ENCODE results near the gene DYNLT5.
"Not testable (repeated sequence)": the region's sequence is repeated elsewhere in the genome, so short reads cannot be mapped to it uniquely, and the experiment has no call there.

Gene DYNLT5

DNA sequence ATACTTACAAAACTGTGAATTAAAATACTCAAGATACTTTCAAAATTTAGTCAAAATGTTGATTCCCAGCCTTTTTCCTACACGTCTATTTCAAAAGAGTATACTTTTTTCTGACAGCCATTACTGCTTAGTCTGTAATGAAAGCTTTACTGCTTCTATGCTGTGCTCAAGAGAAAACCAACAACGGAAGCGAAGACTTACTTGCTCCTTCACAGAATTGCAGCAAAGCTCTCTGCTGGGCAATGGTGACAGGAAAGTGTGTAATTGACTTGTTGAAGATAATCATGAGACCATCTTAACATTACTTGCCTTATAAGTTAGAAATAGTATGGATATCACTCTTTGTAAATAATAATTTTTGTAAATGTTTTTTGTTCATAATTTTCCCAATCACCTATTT, 1.7 kb upstream of the DYNLT5 start:
- no peak for DNase-seq (ENCODE audit: low read depth)

DNA sequence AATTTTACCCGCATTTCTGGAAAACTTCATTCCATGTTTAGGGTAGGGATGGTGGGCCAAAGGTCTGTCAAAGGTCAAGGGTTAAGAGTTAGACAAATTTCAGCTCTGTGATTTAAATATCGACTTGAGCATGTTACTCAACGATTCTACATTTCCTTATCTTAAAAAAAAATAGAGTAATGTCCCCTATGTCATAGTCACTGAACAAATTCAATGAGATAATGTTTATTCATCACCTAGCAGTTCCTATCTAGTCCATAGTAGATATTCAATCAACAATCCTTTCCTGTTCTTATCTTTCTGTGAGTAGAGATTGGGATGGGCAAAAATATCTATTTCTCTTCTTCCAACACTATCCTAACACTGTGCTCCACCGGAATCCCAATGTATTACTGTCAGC, 1.1 kb upstream of the DYNLT5 start:
- no peak for DNase-seq (ENCODE audit: low read depth)

DNA sequence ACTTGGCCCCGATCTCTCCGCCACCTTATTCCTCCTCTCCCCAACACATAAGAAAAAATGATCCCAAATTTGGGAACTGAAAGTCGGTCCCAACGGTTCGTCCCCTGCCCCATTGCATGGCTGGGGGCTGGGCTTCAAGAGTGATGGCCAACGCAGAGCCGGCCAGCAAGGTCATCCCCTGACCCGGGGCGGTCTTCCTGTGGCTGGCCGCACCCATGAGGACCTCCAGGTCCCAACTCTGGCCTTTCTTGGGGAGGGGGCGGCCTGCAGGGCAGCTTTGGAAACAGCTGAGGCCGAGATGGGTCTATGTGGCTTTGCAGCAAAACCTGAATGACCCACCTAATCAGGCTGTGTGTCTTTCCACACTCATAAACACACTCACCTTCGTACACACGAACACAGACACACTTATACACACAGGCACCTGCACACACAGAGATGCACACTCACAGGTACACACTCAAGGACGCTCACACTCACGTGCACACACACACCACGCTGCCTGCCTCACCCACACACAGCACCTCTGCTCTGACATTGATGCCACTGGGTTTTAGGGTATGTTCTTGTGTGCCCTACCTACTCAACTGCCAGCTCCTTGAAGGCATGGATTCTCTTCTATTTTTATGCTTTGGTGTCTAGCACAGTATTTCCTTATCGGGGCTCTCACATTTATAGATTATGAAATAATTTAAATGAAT, 562 bp downstream of the DYNLT5 start:
- DNase-seq (ENCODE audit: low read depth) = no peak

DNA sequence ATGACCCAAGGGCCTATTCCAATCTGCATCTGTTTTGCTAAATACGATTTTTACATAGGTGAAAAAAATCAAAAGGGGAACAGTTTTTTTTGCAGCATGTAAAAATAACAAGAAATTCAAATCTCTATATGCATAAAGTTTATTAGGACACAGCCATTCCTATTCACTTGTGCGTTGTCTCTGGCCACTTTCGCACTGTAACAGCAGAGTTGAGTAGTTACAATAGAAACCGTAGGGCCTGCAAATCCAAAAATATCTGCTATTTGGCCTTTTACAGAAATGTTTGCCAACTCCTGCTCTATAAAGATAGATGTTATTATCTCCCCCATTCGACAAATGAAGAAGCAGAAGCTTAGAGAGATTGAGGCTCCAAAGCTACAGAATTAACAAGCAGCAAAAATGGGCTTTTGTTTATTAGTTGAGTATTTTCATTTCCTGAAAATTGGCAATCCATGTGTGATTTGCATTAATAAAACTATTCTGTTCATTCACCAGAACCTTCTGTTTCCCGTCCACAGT, 5.5 kb downstream of the DYNLT5 start:
- no peak for DNase-seq (ENCODE audit: low read depth)

DNA sequence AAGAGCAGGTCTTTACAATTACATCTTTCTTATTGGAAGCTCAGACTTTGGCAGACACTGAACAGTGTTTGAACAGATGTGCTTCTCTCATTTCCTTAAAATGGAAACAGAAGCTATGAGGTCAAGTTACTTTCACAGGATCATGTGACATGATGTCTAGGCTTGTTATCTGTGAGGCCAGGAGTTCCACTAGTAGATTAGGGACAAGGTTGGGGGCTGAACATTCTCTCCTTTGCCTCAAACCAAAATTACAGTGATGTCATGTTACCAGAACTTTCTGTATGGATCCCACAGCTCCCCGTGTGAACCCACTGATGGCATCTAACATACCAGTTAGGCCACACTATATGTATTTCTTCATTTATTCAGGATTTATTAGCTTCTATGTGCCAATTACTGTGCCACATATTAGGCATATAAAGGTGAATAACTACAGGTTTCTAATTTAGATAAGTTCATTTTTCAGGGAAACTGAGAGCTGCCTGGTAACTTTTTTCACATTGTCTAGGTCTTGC, 6.0 kb downstream of the DYNLT5 start:
- no peak for DNase-seq (ENCODE audit: low read depth)

DNA sequence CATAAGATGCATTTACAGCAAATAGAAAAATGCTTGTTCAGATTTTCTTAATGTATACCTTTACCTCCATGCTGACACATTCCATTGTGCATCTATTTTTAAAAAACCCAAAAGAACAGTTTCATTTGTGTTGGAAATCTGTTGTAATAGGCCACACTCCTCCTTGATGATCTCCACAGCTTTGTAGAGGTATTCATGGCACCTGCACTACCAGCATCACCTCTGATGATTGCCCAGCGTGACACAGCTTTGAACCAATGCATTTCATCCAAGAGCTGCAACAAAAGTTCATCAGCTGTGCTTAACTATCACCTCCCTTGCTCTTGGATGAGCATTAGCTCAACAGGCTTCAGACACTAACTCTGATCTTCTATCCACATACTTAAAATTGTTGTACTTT, 8.2 kb downstream of the DYNLT5 start:
- DNase-seq (ENCODE audit: low read depth) = no peak

DNA sequence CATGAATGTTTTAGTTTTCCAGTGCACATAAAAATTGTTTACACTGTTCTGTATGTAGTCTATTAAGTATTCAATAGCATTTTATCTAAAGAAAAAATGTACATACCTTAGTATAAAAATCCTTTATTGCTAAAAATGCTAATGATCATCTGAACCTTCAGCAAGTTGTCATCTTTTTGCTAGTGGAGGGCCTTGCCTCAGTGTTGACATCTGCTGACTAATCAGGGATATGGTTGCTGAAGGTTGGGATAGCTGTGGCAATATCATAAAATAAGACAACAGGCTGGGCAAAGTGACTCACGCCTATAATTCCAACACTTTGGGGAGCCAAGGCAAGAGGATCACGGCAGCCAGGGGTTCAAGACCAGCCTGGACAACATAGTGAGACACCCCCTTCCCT, 9.0 kb downstream of the DYNLT5 start:
- no peak for DNase-seq (ENCODE audit: low read depth)

DNA sequence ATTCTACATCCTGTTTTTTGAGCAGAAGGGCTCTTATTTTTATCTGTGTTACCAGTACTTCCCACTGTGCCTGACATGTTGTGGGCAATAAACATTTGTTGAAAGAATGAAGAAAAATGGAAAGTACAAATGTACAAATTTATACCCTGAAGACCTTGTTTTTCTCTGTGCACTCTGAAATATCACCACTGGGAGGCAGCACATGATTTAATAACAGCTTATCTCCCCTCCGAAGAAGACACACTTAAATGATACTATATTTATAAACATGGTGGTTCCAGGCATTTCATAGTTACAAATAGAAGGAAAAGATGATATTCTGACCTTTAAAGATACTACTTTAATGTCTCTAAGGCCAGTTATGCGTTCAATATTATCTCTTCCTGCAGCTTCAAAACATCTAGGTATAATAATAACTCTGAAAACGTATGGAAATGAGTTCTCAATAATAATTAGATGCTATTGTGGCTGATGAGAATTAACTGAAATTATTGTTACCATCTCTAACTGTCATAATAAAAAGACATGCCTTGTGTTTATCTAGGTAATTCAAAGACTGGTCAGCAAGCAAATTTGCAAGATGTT, 12.8 kb downstream of the DYNLT5 start:
- DNase-seq (ENCODE audit: low read depth) = no peak

DNA sequence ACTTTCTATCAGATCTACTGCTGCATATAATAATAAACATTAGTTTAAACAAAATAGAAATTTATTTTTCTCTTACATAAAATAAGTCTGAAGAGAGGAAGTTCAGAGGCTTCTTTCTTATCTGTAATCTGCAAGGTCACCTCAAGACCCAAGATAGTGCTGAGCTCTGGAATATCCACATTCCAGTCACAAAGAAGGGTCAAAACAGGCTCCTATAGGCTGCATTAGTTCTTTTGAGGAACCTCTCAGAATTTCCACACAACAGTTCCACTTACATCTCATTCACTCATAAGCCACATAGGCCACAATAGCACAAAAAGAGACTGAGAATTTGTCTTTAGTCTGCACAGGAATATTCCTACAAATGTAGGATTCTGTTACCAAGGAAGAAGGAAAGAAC, 15.4 kb downstream of the DYNLT5 start:
- no peak for DNase-seq (ENCODE audit: low read depth)

DNA sequence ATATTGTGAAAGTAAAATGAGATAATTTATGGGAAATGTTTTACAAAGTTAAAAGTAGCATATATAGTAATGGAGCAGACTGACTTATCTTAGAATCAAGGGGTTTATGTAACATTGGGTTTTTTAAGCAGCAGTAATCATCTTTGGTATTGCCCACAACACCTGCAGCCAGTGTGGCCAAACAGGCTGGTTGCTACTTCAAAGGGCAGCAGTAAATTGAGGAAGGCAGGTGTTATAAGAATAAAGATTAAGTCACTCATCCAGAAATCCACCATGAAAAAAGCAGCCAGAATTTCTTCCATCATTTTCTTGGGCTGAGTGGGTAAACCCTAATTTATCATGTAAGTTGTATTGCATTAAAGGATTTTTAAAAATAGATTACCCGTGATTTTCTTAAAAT, 16.7 kb downstream of the DYNLT5 start:
- no peak for DNase-seq (ENCODE audit: low read depth)

DNA sequence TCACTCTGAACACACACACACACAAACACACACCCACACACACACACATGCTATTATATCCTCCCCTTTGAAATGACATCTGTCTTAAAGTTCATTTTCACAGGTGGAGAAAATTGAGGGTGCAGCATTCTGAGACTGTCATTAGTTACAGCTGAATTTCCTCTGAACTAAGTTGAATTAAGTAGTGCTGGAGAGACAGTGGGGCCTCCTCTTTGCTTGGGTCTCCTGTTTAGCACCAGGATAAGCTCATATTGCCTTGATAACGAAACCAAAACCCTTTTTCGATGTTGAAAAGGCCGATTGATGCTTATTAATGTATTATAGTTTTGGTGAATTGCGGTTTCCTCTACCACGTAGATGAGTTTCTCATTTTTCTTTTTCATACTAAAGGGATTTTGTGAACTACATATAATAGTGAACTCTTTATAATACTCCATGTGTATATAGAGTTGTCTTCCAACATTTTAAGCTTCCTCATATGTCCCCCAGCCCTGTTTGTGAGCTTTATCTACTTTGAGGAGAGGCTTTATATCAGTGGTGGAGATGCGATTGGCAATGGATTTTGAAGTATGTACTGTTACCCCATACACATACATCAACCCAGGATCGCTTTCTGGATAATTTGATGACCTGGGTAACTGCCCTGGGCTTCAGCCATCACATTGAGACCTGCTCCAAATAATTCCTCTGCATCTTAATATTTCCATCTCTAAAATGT, 17.4 kb downstream of the DYNLT5 start:
- no peak for DNase-seq (ENCODE audit: low read depth)

DNA sequence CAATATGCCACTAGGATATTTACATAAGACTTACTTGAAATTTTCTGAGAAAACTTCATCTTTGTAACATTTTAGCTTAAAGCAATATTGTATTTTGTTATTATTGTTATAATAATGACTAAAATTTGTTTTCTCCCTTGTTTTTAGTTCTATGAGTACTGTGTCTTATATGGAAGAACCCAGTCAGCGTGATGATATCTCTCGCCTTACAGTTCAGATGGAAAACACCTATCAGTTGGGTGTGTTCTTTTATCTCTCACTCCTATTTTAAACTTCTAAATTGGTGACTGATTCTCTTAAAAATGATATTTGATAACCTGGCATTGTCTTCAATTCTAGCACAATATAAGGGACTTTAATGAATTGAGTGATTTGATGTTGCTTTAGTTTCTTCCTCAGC, 18.0 kb downstream of the DYNLT5 start:
- DNase-seq (ENCODE audit: low read depth) = no peak

DNA sequence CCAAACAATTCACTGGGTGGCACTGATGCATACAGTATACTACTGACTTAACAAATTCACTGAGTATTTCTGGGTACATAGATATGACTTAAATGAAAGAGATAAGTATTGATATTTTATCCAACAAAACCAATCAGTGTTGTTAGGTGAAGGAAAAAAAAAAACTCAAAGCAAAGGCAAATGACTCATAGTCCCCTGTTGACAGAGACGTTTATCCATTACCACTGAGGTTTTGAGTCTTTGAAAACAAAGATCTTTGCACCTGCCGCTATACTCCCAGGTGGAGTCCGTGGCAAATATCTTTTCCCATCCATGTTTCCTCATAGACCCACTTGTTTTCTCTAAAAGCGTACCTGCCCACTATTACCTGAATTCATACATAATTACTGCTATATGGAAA, 18.4 kb downstream of the DYNLT5 start:
- DNase-seq (ENCODE audit: low read depth) = no peak

DNA sequence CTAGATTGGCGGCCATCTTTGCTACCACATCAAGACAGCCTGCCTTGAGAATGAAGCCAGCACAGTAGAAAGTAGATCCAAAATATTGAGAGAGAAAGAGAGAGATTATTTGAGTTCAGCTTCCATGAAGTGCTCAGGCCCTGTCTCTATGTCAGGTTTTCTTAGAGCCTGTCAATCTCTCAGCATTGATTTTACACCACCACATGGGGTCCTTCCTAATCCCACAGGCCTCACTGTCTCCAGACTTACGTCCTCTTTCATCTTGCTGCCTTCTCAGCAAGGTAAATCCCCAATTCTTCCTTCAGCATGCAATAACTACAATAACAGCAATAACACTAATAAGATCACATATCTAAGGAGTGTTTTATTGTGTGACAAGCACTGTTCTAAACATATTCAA, 21.0 kb downstream of the DYNLT5 start:
- no peak for DNase-seq (ENCODE audit: low read depth)

DNA sequence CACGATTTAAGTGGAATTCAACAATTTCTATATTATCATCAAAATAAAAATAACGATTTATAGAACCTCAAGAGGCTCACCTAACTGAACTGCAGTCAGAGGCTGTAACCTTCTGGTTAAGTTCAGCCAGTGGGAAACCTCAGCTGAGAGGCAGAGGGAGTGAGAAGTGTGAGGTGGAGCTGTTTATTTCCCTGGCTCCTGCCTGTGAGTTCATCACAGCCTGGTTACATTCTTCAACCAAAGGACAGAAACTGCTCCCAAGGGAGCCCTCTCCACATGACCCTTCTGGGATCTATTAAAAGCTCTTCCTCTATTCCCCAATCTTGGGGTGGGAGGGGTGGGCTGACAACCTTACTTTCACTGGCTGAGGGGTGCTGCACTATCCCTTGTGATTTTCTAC, 22.2 kb downstream of the DYNLT5 start:
- no peak for DNase-seq (ENCODE audit: low read depth)

DNA sequence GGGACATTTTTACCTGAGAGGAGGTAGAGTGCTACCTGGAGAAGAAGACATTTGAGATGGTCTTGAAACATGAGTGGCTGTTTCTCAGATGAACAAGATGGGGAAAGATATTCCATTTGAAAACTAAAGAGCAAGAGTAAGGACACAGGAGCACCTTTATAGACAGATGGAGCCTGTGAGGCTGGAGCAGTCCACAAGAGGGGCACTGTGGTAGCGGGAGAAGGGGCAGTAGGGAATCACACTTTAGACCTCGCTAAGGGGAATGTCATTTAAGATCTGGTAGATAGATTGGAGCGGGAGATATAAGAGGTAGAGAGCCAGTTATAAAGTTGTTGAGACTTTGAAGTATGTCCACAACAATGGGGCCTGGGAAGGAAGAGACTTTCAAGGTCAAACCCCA, 23.4 kb downstream of the DYNLT5 start:
- DNase-seq (ENCODE audit: low read depth) = no peak

DNA sequence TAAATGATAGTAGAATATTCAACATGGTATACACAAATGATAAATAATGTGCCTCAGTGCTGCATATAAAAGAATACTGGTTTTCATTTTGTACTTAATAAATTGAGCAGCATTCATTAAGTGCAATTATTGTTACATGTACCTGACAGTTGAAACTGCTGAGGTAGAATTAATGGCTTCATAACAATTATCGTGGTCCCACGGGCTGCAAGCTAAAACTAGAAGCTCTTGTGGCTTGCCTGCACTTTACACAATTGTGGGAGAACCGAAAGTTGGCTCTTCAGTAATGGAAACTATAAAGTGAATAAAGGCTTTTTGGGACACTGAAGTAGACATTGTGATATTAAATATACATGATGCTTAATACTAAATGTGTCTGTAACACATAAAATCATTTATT, 25.6 kb downstream of the DYNLT5 start:
- DNase-seq (ENCODE audit: low read depth) = no peak

DNA sequence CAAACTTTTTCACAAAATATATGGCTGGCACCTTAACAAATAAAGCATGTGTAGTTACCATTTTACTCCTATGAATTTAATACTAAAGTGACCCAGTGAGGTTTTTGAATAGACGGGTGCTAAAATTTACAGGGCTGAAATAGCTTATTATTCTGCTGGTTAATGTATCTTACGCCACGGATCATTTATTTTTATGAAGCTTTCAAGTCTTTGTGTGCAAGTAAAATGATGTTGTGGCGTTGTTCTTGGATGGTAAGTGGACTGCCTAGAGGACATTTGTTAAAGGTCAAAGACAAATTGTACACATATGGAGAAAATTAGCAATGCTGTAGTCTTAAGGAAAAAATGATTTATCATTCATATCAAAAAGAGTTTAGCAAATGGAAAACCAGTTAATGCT, 26.0 kb downstream of the DYNLT5 start:
- DNase-seq (ENCODE audit: low read depth) = no peak

DNA sequence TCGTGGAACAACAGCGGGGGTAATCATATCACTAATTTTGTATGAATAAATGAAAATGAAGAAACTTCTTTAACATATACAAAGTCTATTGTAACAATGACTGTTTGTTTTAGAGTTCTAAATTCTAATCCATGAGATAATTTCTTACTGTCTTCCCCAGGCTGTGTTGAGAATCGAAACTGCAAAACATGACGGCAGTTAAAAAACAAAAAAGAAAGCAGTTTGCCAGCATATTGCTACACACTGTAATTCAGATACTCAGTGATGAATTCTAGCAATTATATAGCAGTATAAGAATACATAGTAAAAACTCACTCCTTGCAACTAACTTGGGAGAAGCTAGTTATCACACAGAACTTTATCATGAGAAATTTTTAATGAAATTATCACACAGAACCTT, 26.7 kb downstream of the DYNLT5 start:
- DNase-seq (ENCODE audit: low read depth) = no peak

DNA sequence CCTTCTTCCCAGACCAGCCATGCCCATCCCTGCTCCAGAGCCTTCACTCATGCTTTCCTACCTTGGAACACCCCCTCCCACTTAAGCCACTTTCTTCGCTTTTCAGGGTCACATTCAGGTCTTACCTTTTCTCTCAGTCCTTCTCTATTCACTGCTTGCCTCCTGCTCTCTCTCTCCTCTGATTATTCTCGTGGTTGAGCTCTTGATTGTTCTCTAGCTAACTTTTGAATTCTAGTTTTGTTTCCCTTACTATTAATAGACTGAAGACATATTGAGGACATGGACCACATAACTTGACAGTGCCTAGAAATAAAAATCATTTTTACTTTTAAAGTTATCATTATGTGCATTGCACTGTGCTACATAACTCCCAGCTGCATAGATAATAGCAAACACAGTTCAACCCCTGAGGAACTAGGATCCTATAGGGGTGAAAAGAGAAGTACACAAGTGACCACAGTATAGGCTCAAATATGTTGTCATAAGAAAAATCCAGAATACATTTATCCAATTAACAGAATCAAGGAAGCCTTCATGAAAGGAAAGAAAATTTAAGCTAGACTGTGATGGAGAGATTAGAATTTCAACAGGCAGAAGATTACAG, 27.3 kb downstream of the DYNLT5 start:
- DNase-seq (ENCODE audit: low read depth) = no peak

DNA sequence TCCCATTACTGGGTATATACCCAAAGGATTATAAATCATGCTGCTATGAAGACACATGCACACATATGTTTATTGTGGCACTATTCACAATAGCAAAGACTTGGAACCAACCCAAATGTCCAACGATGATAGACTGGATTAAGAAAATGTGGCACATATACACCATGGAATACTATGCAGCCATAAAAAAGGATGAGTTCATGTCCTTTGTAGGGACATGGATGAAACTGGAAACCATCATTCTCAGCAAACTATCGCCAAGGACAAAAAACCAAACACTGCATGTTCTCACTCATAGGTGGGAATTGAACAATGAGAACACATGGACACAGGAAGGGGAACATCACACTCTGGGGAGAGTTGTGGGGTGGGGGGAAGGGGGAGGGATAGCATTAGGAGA, 33.5 kb downstream of the DYNLT5 start:
- DNase-seq (ENCODE audit: low read depth) = not testable (repeated sequence)

DNA sequence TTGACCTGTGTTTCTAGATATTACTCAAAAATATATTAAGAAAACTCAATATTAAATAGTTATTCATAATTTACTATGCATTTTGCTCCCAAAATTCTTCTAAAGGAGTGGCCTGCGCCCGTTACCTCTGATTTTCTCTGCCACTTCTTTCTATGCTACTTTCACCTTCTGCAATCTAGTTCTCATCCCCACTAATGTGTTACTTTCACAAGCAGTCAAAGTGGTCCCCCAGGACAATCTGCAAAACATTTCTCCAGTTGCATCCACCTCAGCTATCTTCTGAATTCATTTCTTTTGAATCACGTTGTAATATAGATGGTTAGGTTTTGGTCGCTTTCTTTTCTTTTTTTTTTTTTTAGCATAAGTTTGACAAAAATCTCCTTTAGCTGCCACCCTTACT, 35.4 kb downstream of the DYNLT5 start:
- no peak for DNase-seq (ENCODE audit: low read depth)
